ENCODE measurements around the gene FANCI.
"Not testable (repeated sequence)": the region's sequence is repeated elsewhere in the genome, so short reads cannot be mapped to it uniquely, and the experiment has no call there.

GRCh38 chr15:89277281-89277680, 33.5 kb downstream of the FANCI start:
- not testable (repeated sequence) for TF ChIP-seq CTCF (IDR thresholded peaks at IDR 0.05; ENCODE audit: low read depth, low read length); EZH2phosphoT487 (IDR thresholded peaks at IDR 0.05; ENCODE audit: low read depth)

Data from OCI-LY3 (cell line).